ENCODE results near the gene MTCP1.

The MTCP1 gene

GRCh38 chrX:155052738-155053498 is 18.0 kb downstream of the MTCP1 start:
- DNase-seq = no peak

GRCh38 chrX:155048977-155049619 is 21.8 kb downstream of the MTCP1 start:
- peak; percentile 72 for DNase-seq

GRCh38 chrX:155046811-155047528 is 24.0 kb downstream of the MTCP1 start:
- no peak for DNase-seq

- no peak for DNase-seq
These were observed 24.7 kb downstream of the MTCP1 start for GRCh38 chrX:155046129-155046810.

GRCh38 chrX:155035688-155036087 is 35.2 kb downstream of the MTCP1 start:
- DNase-seq = no peak

- peak; percentile 15 for DNase-seq
These were observed 39.3 kb downstream of the MTCP1 start for GRCh38 chrX:155031657-155032056.

GRCh38 chrX:155028877-155029291 is 42.1 kb downstream of the MTCP1 start:
- DNase-seq = no peak

- peak; percentile 28 for DNase-seq
These were observed 42.8 kb downstream of the MTCP1 start for GRCh38 chrX:155028129-155028528.

- DNase-seq = peak; percentile 69
These were observed 43.3 kb downstream of the MTCP1 start for GRCh38 chrX:155027509-155028066.

GRCh38 chrX:155026727-155027508 is 44.0 kb downstream of the MTCP1 start, which contains the start of gene FUNDC2:
FUNDC2 (plus strand) TSS chrX:155026844; CDS start chrX:155026939, 95 bp downstream.
- DNase-seq = peak; percentile 92

GRCh38 chrX:155026420-155026726 is 44.6 kb downstream of the MTCP1 start:
- no peak for DNase-seq

GRCh38 chrX:155023907-155024833 is 46.8 kb downstream of the MTCP1 start:
- DNase-seq = peak; percentile 10

GRCh38 chrX:155022585-155022984 is 48.4 kb downstream of the MTCP1 start, which contains the start of gene F8:
F8 (minus strand) TSS chrX:155022723; CDS start chrX:155022552, 171 bp downstream.
- peak; percentile 24 for DNase-seq

GRCh38 chrX:155020591-155020990 is 50.3 kb downstream of the MTCP1 start:
- no peak for DNase-seq
